Neuron (in vitro differentiated cells): ENCODE measurements around the gene SYNE2.

Source experiments
- H2AFZ ChIP-seq: one replicate; pipeline ENCODE4 v1.6.1; 2013; ENCODE audit warnings: low read depth, mild to moderate bottlenecking, inconsistent platforms, low read length, moderate library complexity
- H3K27me3 ChIP-seq: one replicate; pipeline ENCODE4 v1.6.1; 2013; ENCODE audit warnings: low read length; ENCODE audit not compliant: insufficient read depth
- H3K36me3 ChIP-seq: one replicate; pipeline ENCODE4 v1.6.1; 2013; ENCODE audit warnings: low read length; ENCODE audit not compliant: insufficient read depth
- H3K4me1 ChIP-seq: one replicate; pipeline ENCODE4 v1.6.1; 2013; ENCODE audit warnings: low read length; ENCODE audit not compliant: insufficient read depth
- H3K4me3 ChIP-seq: 2 replicates; pipeline ENCODE4 v1.5.1; 2013; ENCODE audit warnings: mild to moderate bottlenecking, low read length, moderate library complexity
- H3K9me3 ChIP-seq: one replicate; pipeline ENCODE4 v1.6.1; 2013; ENCODE audit warnings: low read length

The SYNE2 gene

GRCh38 chr14:63964113-63964512 is 111.3 kb downstream of the SYNE2 start:
- Histone ChIP-seq H3K36me3 (peaks cover 47% of the 10 kb centered on the region), H3K27me3 (no peaks in the 10 kb centered on the region), H3K4me1 (no peaks in the 10 kb centered on the region), H3K4me3 (no peak overlapping the region), H3K9me3 (no peaks in the 10 kb centered on the region), H2AFZ (no peak overlapping the region)

- Histone ChIP-seq H3K4me3 (no peak overlapping the region), H3K4me1 (no peaks in the 10 kb centered on the region), H2AFZ (no peak overlapping the region), H3K9me3 (no peaks in the 10 kb centered on the region), H3K27me3 (no peaks in the 10 kb centered on the region), H3K36me3 (peaks cover 44% of the 10 kb centered on the region)
Measured at GRCh38 chr14:63966407-63966806, 113.6 kb downstream of the SYNE2 start.

GRCh38 chr14:63972323-63972932 is 119.6 kb downstream of the SYNE2 start:
- Histone ChIP-seq H3K4me3 (no peak overlapping the region), H3K36me3 (peaks cover 18% of the 10 kb centered on the region), H3K4me1 (no peaks in the 10 kb centered on the region), H2AFZ (no peak overlapping the region), H3K9me3 (no peaks in the 10 kb centered on the region), H3K27me3 (no peaks in the 10 kb centered on the region)

GRCh38 chr14:63974176-63974575 is 121.4 kb downstream of the SYNE2 start:
- H2AFZ ChIP-seq: no peak overlapping the region
- H3K9me3 ChIP-seq: no peaks in the 10 kb centered on the region
- H3K4me3 ChIP-seq: no peak overlapping the region
- H3K27me3 ChIP-seq: no peaks in the 10 kb centered on the region
- H3K36me3 ChIP-seq: peaks cover 22% of the 10 kb centered on the region
- H3K4me1 ChIP-seq: no peaks in the 10 kb centered on the region

GRCh38 chr14:63981569-63981968 is 128.8 kb downstream of the SYNE2 start:
- no peaks in the 10 kb centered on the region for H3K9me3 ChIP-seq
- H2AFZ ChIP-seq: no peak overlapping the region
- H3K4me1 ChIP-seq: no peaks in the 10 kb centered on the region
- peaks cover 46% of the 10 kb centered on the region for H3K36me3 ChIP-seq
- no peak overlapping the region for H3K4me3 ChIP-seq
- H3K27me3 ChIP-seq: no peaks in the 10 kb centered on the region

GRCh38 chr14:63982156-63982555 is 129.4 kb downstream of the SYNE2 start:
- Histone ChIP-seq H3K9me3 (no peaks in the 10 kb centered on the region), H3K27me3 (no peaks in the 10 kb centered on the region), H2AFZ (no peak overlapping the region), H3K4me3 (no peak overlapping the region), H3K36me3 (peaks cover 50% of the 10 kb centered on the region), H3K4me1 (no peaks in the 10 kb centered on the region)

GRCh38 chr14:63982629-63983028 is 129.8 kb downstream of the SYNE2 start:
- Histone ChIP-seq H3K36me3 (peaks cover 50% of the 10 kb centered on the region), H3K4me3 (no peak overlapping the region), H3K4me1 (no peaks in the 10 kb centered on the region), H3K27me3 (no peaks in the 10 kb centered on the region), H2AFZ (no peak overlapping the region), H3K9me3 (no peaks in the 10 kb centered on the region)

GRCh38 chr14:63986789-63987533 is 134.2 kb downstream of the SYNE2 start:
- peaks cover 41% of the 10 kb centered on the region for H3K36me3 ChIP-seq
- H3K27me3 ChIP-seq: no peaks in the 10 kb centered on the region
- H3K4me3 ChIP-seq: no peak overlapping the region
- no peaks in the 10 kb centered on the region for H3K9me3 ChIP-seq
- no peaks in the 10 kb centered on the region for H3K4me1 ChIP-seq
- H2AFZ ChIP-seq: no peak overlapping the region

- Histone ChIP-seq H3K36me3 (peaks cover 41% of the 10 kb centered on the region), H3K4me1 (no peaks in the 10 kb centered on the region), H2AFZ (no peak overlapping the region), H3K27me3 (no peaks in the 10 kb centered on the region), H3K9me3 (no peaks in the 10 kb centered on the region), H3K4me3 (no peak overlapping the region)
Measured at GRCh38 chr14:63988579-63988978, 135.8 kb downstream of the SYNE2 start.

- Histone ChIP-seq H3K9me3 (no peaks in the 10 kb centered on the region), H2AFZ (no peak overlapping the region), H3K27me3 (no peaks in the 10 kb centered on the region), H3K4me3 (no peak overlapping the region), H3K4me1 (peaks cover 3% of the 10 kb centered on the region), H3K36me3 (peaks cover 59% of the 10 kb centered on the region)
Measured at GRCh38 chr14:63991833-63992232, 139.0 kb downstream of the SYNE2 start.

GRCh38 chr14:63992858-63993257 is 140.1 kb downstream of the SYNE2 start:
- H3K9me3 ChIP-seq: no peaks in the 10 kb centered on the region
- H3K36me3 ChIP-seq: peaks cover 66% of the 10 kb centered on the region
- H3K4me1 ChIP-seq: peaks cover 3% of the 10 kb centered on the region
- no peaks in the 10 kb centered on the region for H3K27me3 ChIP-seq
- no peak overlapping the region for H2AFZ ChIP-seq
- H3K4me3 ChIP-seq: no peak overlapping the region

- no peak overlapping the region for H2AFZ ChIP-seq
- no peak overlapping the region for H3K4me3 ChIP-seq
- H3K9me3 ChIP-seq: no peaks in the 10 kb centered on the region
- no peaks in the 10 kb centered on the region for H3K27me3 ChIP-seq
- H3K4me1 ChIP-seq: peaks cover 3% of the 10 kb centered on the region
- H3K36me3 ChIP-seq: peaks cover 67% of the 10 kb centered on the region
Measured at GRCh38 chr14:63993992-63994391, 141.2 kb downstream of the SYNE2 start.

- H3K9me3 ChIP-seq: peaks cover 5% of the 10 kb centered on the region
- H3K36me3 ChIP-seq: peaks cover 80% of the 10 kb centered on the region
- H3K4me3 ChIP-seq: no peak overlapping the region
- no peak overlapping the region for H2AFZ ChIP-seq
- H3K27me3 ChIP-seq: no peaks in the 10 kb centered on the region
- peaks cover 3% of the 10 kb centered on the region for H3K4me1 ChIP-seq
Measured at GRCh38 chr14:63995285-63995684, 142.5 kb downstream of the SYNE2 start.
